NCI-H128 (cell line): ENCODE data around the gene ZYG11B.
"Not testable (repeated sequence)": the region's sequence is repeated elsewhere in the genome, so short reads cannot be mapped to it uniquely, and the experiment has no call there.

ENCODE experiments used
- DNase-seq: peaks from one replicate; lab custom pipeline; 2025; ENCODE audit not compliant: unreplicated experiment; lab: John Stamatoyannopoulos, UW

Gene ZYG11B

GRCh38 chr1:52842643-52843310 is 116.5 kb downstream of the ZYG11B start, which contains the start of gene ZYG11A:
Gene ZYG11A (plus strand): TSS chr1:52842760. CDS start chr1:52842884, 124 bp downstream.
- peak; percentile 82 for DNase-seq

DNA sequence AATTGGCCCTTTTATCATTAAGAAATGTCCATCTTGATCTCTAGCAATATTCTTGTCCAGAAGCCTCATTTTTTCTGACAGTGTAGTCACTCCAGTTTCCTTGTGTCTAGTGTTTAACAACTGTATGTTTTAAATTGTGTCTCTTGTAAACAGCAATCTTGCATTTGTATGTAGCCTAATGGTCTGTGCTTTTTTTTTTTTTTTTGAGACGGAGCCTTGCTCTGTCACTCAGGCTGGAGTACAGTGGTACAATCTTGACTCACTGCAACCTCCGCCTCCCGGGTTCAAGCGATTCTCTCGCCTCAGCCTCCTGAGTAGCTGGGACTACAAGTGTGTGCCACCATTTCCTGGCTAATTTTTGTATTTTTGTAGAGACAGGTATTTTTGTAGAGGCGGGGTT is 118.9 kb downstream of the ZYG11B start:
- not testable (repeated sequence) for DNase-seq

DNA sequence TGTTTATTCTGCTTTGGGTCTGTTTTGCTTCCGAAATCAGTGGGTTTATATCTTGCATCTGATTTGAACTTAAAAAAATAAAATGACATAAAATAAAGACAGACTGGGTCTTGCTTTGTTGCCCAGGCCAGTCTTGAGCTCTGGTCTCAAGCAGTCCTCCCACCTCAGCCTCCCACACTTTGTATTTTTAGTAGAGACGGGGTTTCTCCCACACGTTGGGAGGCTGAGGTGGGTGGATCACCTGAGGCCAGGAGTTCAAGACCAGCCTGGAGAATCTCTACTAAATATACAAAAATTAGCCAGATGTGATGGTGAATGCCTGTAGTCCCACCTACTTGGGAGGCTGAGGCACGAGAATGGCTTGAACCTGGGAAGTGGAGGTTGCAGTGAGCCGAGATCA is 122.2 kb downstream of the ZYG11B start:
- DNase-seq: no peak

- DNase-seq: no peak
These were observed 124.7 kb downstream of the ZYG11B start for GRCh38 chr1:52850951-52851350.

DNA sequence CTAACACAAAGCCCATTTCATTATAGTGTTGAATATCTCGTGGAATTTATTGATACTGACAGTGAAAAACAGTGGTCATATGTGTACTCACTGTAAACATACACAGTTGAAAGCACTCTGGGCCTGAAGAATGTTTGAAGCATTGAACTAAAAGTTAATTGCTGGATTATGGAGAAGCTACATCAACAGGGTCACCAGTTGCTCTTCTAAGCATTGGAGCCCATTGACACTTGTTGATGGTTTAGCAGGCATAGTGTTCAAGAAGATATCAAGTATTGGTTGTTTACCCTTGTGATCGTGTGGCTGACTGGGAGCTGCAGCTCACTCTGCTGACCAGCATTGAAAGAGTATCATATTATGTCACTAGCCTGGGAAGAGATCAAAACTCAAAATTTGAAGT is 126.6 kb downstream of the ZYG11B start:
- no peak for DNase-seq

GRCh38 chr1:52855584-52855983 is 129.3 kb downstream of the ZYG11B start:
- no peak for DNase-seq

DNA sequence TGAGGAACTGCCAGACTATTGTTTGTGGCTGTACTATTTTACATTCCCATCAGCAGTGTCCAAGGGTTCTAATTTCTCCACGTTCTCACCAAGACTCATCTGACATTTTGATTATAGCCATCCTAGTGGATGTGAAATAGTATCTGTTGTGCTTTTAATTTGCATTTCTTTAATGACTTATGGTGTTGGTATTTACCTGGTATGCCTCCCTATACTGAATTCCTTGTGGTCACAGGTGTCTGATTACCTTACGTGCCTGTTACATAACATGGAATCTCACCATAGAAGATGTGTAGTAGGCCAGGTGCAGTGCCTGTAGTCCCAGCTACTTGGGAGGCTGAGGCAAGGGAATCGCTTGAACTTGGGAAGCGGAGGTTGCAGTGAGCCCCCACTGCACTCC is 129.8 kb downstream of the ZYG11B start:
- no peak for DNase-seq

GRCh38 chr1:52857443-52857842 is 131.2 kb downstream of the ZYG11B start:
- no peak for DNase-seq

GRCh38 chr1:52862666-52863458 is 136.6 kb downstream of the ZYG11B start:
- no peak for DNase-seq

DNA sequence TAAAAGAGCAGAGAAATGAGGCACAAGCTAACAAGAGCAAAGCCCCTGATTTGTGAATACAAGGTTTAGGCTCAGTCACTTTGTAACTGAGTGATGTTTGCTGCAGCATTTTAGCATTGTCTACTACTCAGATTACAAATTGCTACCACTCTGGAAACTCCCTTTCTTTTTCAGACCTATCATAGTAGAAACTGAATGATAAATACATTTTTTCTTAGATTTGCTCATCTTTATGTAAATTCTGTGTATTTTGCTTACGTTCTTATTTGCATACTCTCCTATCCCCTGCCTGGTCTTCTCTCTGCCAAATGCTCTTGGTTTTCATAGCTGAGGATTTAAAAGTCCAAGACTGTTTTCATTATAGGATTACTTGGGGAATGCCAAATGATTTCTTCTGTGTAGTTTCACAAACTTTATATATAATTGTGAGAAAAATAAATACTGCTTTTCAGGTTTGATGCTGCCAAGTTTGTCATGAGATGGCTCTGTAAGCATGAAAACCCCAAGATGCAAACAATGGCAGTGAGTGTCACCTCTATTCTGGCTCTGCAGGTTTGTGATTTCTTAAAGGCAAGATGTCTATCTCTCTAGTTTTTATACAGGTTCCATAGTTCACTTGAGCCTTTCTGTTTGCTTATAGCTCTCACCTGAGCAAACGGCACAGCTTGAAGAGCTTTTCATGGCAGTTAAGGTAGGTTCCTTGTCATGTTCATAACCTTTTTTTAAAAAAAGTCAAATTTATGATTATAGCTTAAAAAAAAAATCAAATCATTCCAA is 141.0 kb downstream of the ZYG11B start:
- DNase-seq: no peak

GRCh38 chr1:52869727-52870126 is 143.5 kb downstream of the ZYG11B start:
- DNase-seq: not testable (repeated sequence)

DNA sequence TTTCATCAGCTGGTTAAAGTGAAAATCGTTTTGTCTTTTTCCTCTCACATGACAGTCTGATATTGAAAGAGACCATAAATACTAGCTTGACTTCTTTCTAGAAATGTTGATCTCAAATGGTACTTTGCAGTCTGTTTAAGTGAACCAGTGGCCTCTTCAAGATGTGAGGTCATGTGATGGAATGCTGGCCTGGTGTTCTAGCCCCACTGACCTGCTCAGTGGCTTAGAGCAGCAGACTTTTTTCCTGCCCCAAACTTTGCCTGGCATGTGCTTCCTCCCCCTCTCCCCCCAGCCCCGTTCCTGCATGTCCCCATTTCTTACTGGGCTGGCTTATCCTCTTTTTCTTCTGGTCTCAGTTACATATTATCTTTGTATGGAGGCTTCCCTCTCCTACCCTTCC is 150.6 kb downstream of the ZYG11B start:
- DNase-seq: no peak
